GM21447 (cell line): ENCODE measurements around the gene FGD6.
"Not testable (repeated sequence)": the region's sequence is repeated elsewhere in the genome, so short reads cannot be mapped to it uniquely, and the experiment has no call there.

Source experiments
- ATAC-seq: cut with Tn5 transposase; IDR thresholded peaks from one replicate; pipeline ENCODE4 v1.9.1; 2021; ENCODE audit not compliant: unreplicated experiment

Gene FGD6

GRCh38 chr12:95181103-95181502 lies 36.2 kb downstream of the FGD6 start:
- ATAC-seq = no peak

GRCh38 chr12:95179011-95179410 lies 38.3 kb downstream of the FGD6 start:
- no peak for ATAC-seq

- no peak for ATAC-seq
Measured at GRCh38 chr12:95178136-95178535, 39.1 kb downstream of the FGD6 start.

- no peak for ATAC-seq
Measured at GRCh38 chr12:95177201-95177768, 40.0 kb downstream of the FGD6 start.

GRCh38 chr12:95173392-95174251 lies 43.6 kb downstream of the FGD6 start:
- no peak for ATAC-seq

GRCh38 chr12:95169368-95169767 lies 47.9 kb downstream of the FGD6 start:
- ATAC-seq = no peak

GRCh38 chr12:95168746-95169145 lies 48.5 kb downstream of the FGD6 start:
- no peak for ATAC-seq

GRCh38 chr12:95164656-95165055 lies 52.6 kb downstream of the FGD6 start:
- no peak for ATAC-seq

GRCh38 chr12:95158919-95159318 lies 58.3 kb downstream of the FGD6 start:
- no peak for ATAC-seq

- ATAC-seq = no peak
Measured at GRCh38 chr12:95151821-95152220, 65.4 kb downstream of the FGD6 start.

GRCh38 chr12:95151406-95151805 lies 65.9 kb downstream of the FGD6 start:
- ATAC-seq = no peak

- no peak for ATAC-seq
Measured at GRCh38 chr12:95150501-95150900, 66.8 kb downstream of the FGD6 start.

GRCh38 chr12:95147866-95148265 lies 69.4 kb downstream of the FGD6 start:
- ATAC-seq = no peak

- ATAC-seq = no peak
Measured at GRCh38 chr12:95146769-95147168, 70.5 kb downstream of the FGD6 start.

- no peak for ATAC-seq
Measured at GRCh38 chr12:95143621-95144205, 73.6 kb downstream of the FGD6 start.

- ATAC-seq = no peak
Measured at GRCh38 chr12:95142431-95143151, 74.7 kb downstream of the FGD6 start.

- ATAC-seq = no peak
Measured at GRCh38 chr12:95141310-95141709, 76.0 kb downstream of the FGD6 start.

- not testable (repeated sequence) for ATAC-seq
Measured at GRCh38 chr12:95138031-95138430, 79.2 kb downstream of the FGD6 start.

- no peak for ATAC-seq
Measured at GRCh38 chr12:95136598-95136997, 80.7 kb downstream of the FGD6 start.

- no peak for ATAC-seq
Measured at GRCh38 chr12:95134085-95134484, 83.2 kb downstream of the FGD6 start.

- ATAC-seq = no peak
Measured at GRCh38 chr12:95131589-95132340, 85.5 kb downstream of the FGD6 start.
